Lower leg skin (tissue), 4 donors: ENCODE data around the gene SLC25A15. TPM values are rescaled to one million over a fixed set of nuclear protein-coding genes. Genes with fewer than 3 reads are reported as not detected.

Experiments
- DNase-seq, 2 donors: peaks; one replicate each; pipeline ENCODE4 v3.0.0-alpha.2; 2019; ENCODE audit warnings: low spot score in 2 of 2
- H3K4me3 ChIP-seq: fragments of 200-600 bp; sonication (generic); 2 replicates; pipeline ENCODE4 v1.5.1; 2017; ENCODE audit warnings: mild to moderate bottlenecking, low read depth; ENCODE audit not compliant: poor library complexity, severe bottlenecking
- CTCF ChIP-seq, 3 donors: fragments of 450-650 bp; IDR thresholded peaks; one replicate each; pipeline ENCODE4 v1.5.1; 2016; ENCODE audit warnings: antibody characterized with exemption in 3 of 3, mild to moderate bottlenecking in 3 of 3, moderate library complexity in 2 of 3
- POLR2A ChIP-seq, 2 donors: fragments of 450-650 bp; IDR thresholded peaks; one replicate each; pipeline ENCODE4 v1.6.1; 2016 to 2017; ENCODE audit warnings: antibody characterized with exemption in 2 of 2, mild to moderate bottlenecking in 1 of 2, moderate library complexity in 1 of 2
- WGBS, 2 donors: methylation state at CpG; one replicate each; pipeline ENCODE4 v1.1.5; 2018; 5-methylcytosine and 5-hydroxymethylcytosine counted together
- intact Hi-C: fragments of 100-400 bp; cut with DNase I; formaldehyde crosslinking; loops from one replicate; pipeline ENCODE4 v1.15.0; 2023; ENCODE audit warnings: low total_unique reads
- total RNA-seq, 4 donors: library from RNA; depleted of rRNA; stranded (reverse); fragments of >200 nt; gene quantifications; one replicate each; pipeline ENCODE4 v1.1.0, GENCODE V29; 2016

SLC25A15 gene
- total RNA-seq, 4 donors from 2014 or later, result 3.7 to 9.1 (median 6.8) TPM

DNA sequence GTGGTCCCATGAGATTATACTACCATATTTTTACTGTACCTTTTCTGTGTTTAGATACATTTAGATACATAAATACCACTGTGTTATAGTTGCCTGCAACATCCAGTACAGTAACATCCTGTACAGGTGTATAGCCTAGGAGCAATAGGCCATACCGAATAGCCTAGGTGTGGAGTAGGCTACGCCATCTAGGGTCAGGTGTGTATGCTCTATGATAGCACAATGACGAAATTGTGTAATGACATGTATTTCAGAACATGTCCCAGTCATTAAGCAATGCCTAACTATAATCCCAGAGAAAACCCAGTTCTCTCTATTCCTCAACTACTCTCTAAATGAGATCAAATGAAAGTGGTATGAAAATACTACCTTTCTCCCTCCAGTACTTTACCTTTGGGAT is 3.9 kb downstream of the SLC25A15 start:
- TF ChIP-seq POLR2A (IDR thresholded peaks at IDR 0.05), result no peak
- TF ChIP-seq CTCF (IDR thresholded peaks at IDR 0.05), result no peak
- intact Hi-C loops, result no loop called here
- no peak for DNase-seq
- no peak overlapping the region for H3K4me3 ChIP-seq
- WGBS, 2 donors, result 92 to 93% methylated on average over 3 of the region's 3 CpGs

- intact Hi-C loops, result no loop called here
- TF ChIP-seq CTCF (IDR thresholded peaks at IDR 0.05), result no peak
- TF ChIP-seq POLR2A (IDR thresholded peaks at IDR 0.05), result no peak
- H3K4me3 ChIP-seq, result no peak overlapping the region
- no peak for DNase-seq
- 90 to 93% methylated on average over 10 to 13 of the region's 13 CpGs for WGBS, 2 donors
These were observed 5.3 kb downstream of the SLC25A15 start for GRCh38 chr13:40794414-40795368.

GRCh38 chr13:40796649-40797048 is 7.2 kb downstream of the SLC25A15 start:
- no peak overlapping the region for H3K4me3 ChIP-seq
- 93 to 96% methylated on average over 6 of the region's 6 CpGs for WGBS, 2 donors
- intact Hi-C loops, result no loop called here
- DNase-seq, result no peak
- no peak for TF ChIP-seq POLR2A (IDR thresholded peaks at IDR 0.05)
- no peak for TF ChIP-seq CTCF (IDR thresholded peaks at IDR 0.05)

DNA sequence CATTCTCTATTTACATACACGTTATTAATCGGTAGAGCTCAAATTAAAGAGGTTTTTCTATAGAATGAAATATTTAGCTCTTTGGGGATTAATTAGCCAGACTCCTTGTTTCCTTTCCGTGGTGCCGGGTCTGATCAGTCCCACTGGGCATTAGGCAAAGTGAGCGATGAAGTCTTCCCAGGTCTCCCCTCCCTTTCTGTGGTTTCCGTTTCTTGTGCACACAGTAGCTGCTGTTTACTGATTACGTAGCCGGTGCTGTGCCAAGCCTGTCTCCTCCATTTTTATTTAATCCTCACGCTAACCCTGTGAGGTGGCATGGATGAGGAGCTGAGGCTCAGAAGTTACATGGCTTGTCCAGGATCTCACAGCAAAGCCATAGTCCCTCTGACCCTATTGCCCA is 9.0 kb downstream of the SLC25A15 start:
- H3K4me3 ChIP-seq, result no peak overlapping the region
- no peak for DNase-seq
- TF ChIP-seq POLR2A (IDR thresholded peaks at IDR 0.05) (no peak), CTCF (IDR thresholded peaks at IDR 0.05) (no peak)
- WGBS, 2 donors, result 83 to 93% methylated on average over 9 of the region's 9 CpGs
- intact Hi-C loops, result no loop called here

DNA sequence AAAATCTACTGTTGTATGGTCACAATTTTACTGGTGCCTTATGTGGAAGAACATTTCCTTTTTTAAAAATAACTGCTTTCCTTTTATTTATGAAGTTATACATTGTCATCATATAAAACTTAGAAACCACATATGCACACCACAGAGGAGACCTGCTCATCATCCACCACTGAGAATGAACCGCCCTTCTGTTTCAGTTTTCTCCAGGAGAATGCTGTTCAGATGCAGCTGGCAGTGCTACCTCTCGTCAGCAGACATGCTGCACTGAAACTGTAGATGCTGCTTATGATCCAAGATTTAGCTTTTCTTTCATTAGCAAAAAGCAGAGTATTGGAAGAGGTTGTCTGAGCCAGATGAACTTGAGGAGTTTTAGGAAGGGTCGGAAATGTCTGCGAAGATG is 10.1 kb downstream of the SLC25A15 start:
- no peak overlapping the region for H3K4me3 ChIP-seq
- 96 to 97% methylated on average over 4 of the region's 4 CpGs for WGBS, 2 donors
- no peak for DNase-seq
- TF ChIP-seq CTCF (IDR thresholded peaks at IDR 0.05), result no peak
- no peak for TF ChIP-seq POLR2A (IDR thresholded peaks at IDR 0.05)
- intact Hi-C loops, result no loop called here
